HepG2 (cell line): ENCODE measurements around the gene MEA1. TPM values are rescaled to one million over a fixed set of nuclear protein-coding genes. Genes with fewer than 3 reads are reported as not detected.

Experiments used
- ARID2 ChIP-seq: sonication (generic); formaldehyde crosslinking; IDR thresholded peaks from 2 replicates; pipeline ENCODE4 v1.8.1; 2022; ENCODE audit warnings: mild to moderate bottlenecking, missing genetic modification reagents, borderline replicate concordance
- MIER2 ChIP-seq: IDR thresholded peaks from 2 replicates; pipeline ENCODE4 v1.6.1; 2016; ENCODE audit warnings: missing biosample characterization, missing genetic modification reagents
- MLLT10 ChIP-seq: sonication (generic); formaldehyde crosslinking; IDR thresholded peaks from 2 replicates; pipeline ENCODE4 v1.4.0; 2020; ENCODE audit warnings: missing genetic modification reagents
- NFE2 ChIP-seq: sonication (generic); formaldehyde crosslinking; IDR thresholded peaks from 2 replicates; pipeline ENCODE4 v1.4.0; 2020; ENCODE audit warnings: missing genetic modification reagents
- NR2F2 ChIP-seq: IDR thresholded peaks from 2 replicates; pipeline ENCODE4 v1.6.1; 2012; ENCODE audit warnings: low read depth, inconsistent platforms, borderline replicate concordance
- PHF20 ChIP-seq: sonication (generic); formaldehyde crosslinking; IDR thresholded peaks from 2 replicates; pipeline ENCODE4 v1.5.0; 2020; ENCODE audit warnings: mild to moderate bottlenecking, missing genetic modification reagents
- PRMT3 ChIP-seq: sonication (generic); formaldehyde crosslinking; IDR thresholded peaks from 2 replicates; pipeline ENCODE4 v1.8.1; 2022; ENCODE audit warnings: low read depth, mild to moderate bottlenecking, moderate library complexity, missing genetic modification reagents, borderline replicate concordance
- RFX3 ChIP-seq: IDR thresholded peaks from 2 replicates; pipeline ENCODE4 v1.6.1; 2016; ENCODE audit warnings: missing biosample characterization, missing genetic modification reagents
- SCMH1 ChIP-seq: sonication (generic); formaldehyde crosslinking; IDR thresholded peaks from 2 replicates; pipeline ENCODE4 v1.9.0; 2021; ENCODE audit warnings: missing genetic modification reagents, mild to moderate bottlenecking, borderline replicate concordance
- SETDB1 ChIP-seq: sonication (generic); formaldehyde crosslinking; IDR thresholded peaks from 2 replicates; pipeline ENCODE4 v1.5.1; 2020; ENCODE audit warnings: missing genetic modification reagents, mild to moderate bottlenecking, borderline replicate concordance
- TGIF2 ChIP-seq: IDR thresholded peaks from 2 replicates; pipeline ENCODE4 v1.6.1; 2016; ENCODE audit warnings: control low read depth, missing compliant biosample characterization
- ZNF101 ChIP-seq: sonication (generic); formaldehyde crosslinking; IDR thresholded peaks from 2 replicates; pipeline ENCODE4 v1.4.0; 2020; ENCODE audit warnings: mild to moderate bottlenecking, low read depth, missing genetic modification reagents, borderline replicate concordance
- ZNF121 ChIP-seq: sonication (generic); formaldehyde crosslinking; IDR thresholded peaks from 2 replicates; pipeline ENCODE4 v1.5.0; 2020; ENCODE audit warnings: mild to moderate bottlenecking, missing genetic modification reagents
- ZNF234 ChIP-seq: sonication (generic); formaldehyde crosslinking; conservative IDR thresholded peaks from 2 replicates; pipeline ENCODE4 v1.5.1; 2020; ENCODE audit warnings: mild to moderate bottlenecking, missing genetic modification reagents
- ZNF235 ChIP-seq: sonication (generic); formaldehyde crosslinking; IDR thresholded peaks from 2 replicates; pipeline ENCODE4 v1.8.1; 2023; ENCODE audit warnings: mild to moderate bottlenecking, missing genetic modification reagents, borderline replicate concordance
- ZNF577 ChIP-seq: sonication (generic); formaldehyde crosslinking; IDR thresholded peaks from 2 replicates; pipeline ENCODE4 v1.4.0; 2020; ENCODE audit warnings: mild to moderate bottlenecking, low read depth, missing genetic modification reagents, borderline replicate concordance
- ZNF776 ChIP-seq: sonication (generic); formaldehyde crosslinking; IDR thresholded peaks from 2 replicates; pipeline ENCODE4 v1.4.0; 2020; ENCODE audit warnings: mild to moderate bottlenecking, missing genetic modification reagents
- polyA plus RNA-seq, 8 experiments: library from polyadenylated mRNA; depleted of rRNA in 3 of 8; stranded (reverse) in 7 of 8; unstranded in 1 of 8; fragments of >200 nt; fragmentation: Illumina TruSeq in 4 of 8; extraction: Trizol in 4 of 8; gene quantifications; 2 replicates each; pipeline versions ENCODE4 v1.2.1 to v1.2.3, GENCODE V29; 2011 to 2016; ENCODE audit warnings: low read depth in 4 of 8, missing spikeins in 1 of 8, mixed read lengths in 1 of 8; ENCODE audit not compliant: insufficient read depth in 1 of 8
- total RNA-seq, 5 experiments: library from RNA; depleted of rRNA; stranded (reverse); fragments of >200 nt; fragmentation: Illumina TruSeq; extraction: Trizol; gene quantifications; 2 replicates each; pipeline ENCODE4 v1.2.3, GENCODE V29; 2016; ENCODE audit warnings: low read depth in 1 of 5
- TF ChIP-seq, protein P1 (sequence below): sonication (generic); formaldehyde crosslinking; IDR thresholded peaks from 2 replicates; pipeline ENCODE4 v1.4.0; 2020; ENCODE audit warnings: mild to moderate bottlenecking, missing genetic modification reagents
- TF ChIP-seq, protein P2 (sequence below): IDR thresholded peaks from 2 replicates; pipeline ENCODE4 v1.6.1; 2016; ENCODE audit warnings: low read depth, borderline replicate concordance
- TF ChIP-seq, protein P3 (sequence below): sonication (generic); formaldehyde crosslinking; IDR thresholded peaks from 2 replicates; pipeline ENCODE4 v1.4.0; 2020; ENCODE audit warnings: missing genetic modification reagents, borderline replicate concordance
- TF ChIP-seq, protein P4 (sequence below): sonication (generic); formaldehyde crosslinking; IDR thresholded peaks from 2 replicates; pipeline ENCODE4 v1.4.0; 2020; ENCODE audit warnings: missing genetic modification reagents, borderline replicate concordance

Gene MEA1
- total and polyA plus RNA-seq, 2 of the 13 experiments (the other 11 are each of a cell fraction or from before 2014, with no cell fraction given): 75.6 to 86.2 TPM

DNA sequence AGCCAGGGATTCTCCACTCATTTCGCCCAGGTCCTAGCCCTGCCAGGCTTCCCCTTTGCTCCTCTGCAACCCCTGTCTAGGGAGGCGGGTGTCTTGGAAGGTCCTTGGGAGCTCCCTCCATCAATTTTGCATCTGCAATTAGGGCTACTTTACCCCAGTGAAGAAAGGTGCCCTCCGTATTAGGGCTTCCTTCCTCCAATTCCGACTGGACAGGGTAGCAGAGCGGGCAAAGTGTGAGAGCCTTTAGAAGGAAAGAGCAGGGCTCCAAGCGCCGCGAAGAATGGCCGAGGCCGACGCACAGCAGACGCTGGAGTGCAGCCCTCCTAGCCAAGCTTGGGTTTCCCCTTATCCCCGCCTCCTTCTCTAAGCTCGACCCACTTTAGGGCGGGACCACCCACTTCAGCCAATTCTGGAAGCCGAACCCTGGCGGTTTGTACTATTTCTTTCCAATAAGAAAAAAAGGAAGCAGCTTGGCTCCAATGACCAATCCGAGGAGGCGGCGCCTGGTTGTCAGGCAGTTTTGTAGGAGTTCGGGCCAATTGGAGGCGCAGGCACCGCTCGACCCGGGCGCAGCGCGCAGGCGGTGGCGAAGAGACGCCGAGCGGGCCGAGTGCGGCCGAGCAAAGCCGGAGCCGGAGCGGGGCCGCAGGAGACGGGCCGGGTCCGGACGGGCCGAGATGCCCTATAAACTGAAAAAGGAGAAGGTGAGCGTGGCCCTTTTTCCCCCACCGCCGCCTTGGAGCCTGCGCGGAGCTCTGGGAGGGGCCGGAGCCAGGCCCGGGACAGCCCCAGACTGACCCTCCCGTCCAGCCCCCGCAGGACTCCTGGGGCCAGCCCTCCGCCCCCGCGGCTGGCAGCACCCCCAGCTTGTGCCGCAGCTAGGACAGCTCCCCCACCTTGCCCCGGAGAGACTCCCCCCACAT, 29.5 kb downstream of the MEA1 start, which contains the start of gene PPP2R5D (continued):
- TF ChIP-seq PRMT3 (no peak), SCMH1 (no peak), NR2F2 (no peak; the same call in 1 of the 2 replicates), RFX3 (CRISPR knock-in tag) (no peak), SETDB1 (CRISPR knock-in tag) (no peak), PHF20 (CRISPR knock-in tag) (peak; percentile 63; the same call in 1 of the 2 replicates), ZNF577 (CRISPR knock-in tag) (no peak), ZNF776 (peak; percentile 67), TGIF2 (CRISPR knock-in tag) (no peak), NFE2 (CRISPR knock-in tag) (no peak), ZNF234 (0 out of 2 replicates have a peak, but pooled peaks have one; percentile 51), ZNF121 (CRISPR knock-in tag) (0 out of 2 replicates have a peak, but pooled peaks have one; percentile 57), ZNF101 (CRISPR knock-in tag) (no peak), ARID2 (CRISPR knock-in tag) (peak; percentile 77; the same call in 1 of the 2 replicates), ZNF235 (CRISPR knock-in tag) (peak; percentile 90; the same call in 1 of the 2 replicates), MIER2 (CRISPR knock-in tag) (0 out of 2 replicates have a peak, but pooled peaks have one; percentile 59), MLLT10 (CRISPR knock-in tag) (no peak)
- TF ChIP-seq, protein P1, sequence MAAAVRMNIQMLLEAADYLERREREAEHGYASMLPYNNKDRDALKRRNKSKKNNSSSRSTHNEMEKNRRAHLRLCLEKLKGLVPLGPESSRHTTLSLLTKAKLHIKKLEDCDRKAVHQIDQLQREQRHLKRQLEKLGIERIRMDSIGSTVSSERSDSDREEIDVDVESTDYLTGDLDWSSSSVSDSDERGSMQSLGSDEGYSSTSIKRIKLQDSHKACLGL (CRISPR knock-in tag): peak; percentile 37; the same call in 1 of the 2 replicates
- TF ChIP-seq, protein P2, sequence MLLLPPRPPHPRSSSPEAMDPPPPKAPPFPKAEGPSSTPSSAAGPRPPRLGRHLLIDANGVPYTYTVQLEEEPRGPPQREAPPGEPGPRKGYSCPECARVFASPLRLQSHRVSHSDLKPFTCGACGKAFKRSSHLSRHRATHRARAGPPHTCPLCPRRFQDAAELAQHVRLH (CRISPR knock-in tag): no peak; the same call in 1 of the 2 replicates
- TF ChIP-seq, protein P3, sequence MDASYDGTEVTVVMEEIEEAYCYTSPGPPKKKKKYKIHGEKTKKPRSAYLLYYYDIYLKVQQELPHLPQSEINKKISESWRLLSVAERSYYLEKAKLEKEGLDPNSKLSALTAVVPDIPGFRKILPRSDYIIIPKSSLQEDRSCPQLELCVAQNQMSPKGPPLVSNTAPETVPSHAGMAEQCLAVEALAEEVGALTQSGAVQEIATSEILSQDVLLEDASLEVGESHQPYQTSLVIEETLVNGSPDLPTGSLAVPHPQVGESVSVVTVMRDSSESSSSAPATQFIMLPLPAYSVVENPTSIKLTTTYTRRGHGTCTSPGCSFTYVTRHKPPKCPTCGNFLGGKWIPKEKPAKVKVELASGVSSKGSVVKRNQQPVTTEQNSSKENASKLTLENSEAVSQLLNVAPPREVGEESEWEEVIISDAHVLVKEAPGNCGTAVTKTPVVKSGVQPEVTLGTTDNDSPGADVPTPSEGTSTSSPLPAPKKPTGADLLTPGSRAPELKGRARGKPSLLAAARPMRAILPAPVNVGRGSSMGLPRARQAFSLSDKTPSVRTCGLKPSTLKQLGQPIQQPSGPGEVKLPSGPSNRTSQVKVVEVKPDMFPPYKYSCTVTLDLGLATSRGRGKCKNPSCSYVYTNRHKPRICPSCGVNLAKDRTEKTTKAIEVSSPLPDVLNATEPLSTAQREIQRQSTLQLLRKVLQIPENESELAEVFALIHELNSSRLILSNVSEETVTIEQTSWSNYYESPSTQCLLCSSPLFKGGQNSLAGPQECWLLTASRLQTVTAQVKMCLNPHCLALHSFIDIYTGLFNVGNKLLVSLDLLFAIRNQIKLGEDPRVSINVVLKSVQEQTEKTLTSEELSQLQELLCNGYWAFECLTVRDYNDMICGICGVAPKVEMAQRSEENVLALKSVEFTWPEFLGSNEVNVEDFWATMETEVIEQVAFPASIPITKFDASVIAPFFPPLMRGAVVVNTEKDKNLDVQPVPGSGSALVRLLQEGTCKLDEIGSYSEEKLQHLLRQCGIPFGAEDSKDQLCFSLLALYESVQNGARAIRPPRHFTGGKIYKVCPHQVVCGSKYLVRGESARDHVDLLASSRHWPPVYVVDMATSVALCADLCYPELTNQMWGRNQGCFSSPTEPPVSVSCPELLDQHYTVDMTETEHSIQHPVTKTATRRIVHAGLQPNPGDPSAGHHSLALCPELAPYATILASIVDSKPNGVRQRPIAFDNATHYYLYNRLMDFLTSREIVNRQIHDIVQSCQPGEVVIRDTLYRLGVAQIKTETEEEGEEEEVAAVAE (CRISPR knock-in tag): 0 out of 2 replicates have a peak, but pooled peaks have one; percentile 18
- TF ChIP-seq, protein P4, sequence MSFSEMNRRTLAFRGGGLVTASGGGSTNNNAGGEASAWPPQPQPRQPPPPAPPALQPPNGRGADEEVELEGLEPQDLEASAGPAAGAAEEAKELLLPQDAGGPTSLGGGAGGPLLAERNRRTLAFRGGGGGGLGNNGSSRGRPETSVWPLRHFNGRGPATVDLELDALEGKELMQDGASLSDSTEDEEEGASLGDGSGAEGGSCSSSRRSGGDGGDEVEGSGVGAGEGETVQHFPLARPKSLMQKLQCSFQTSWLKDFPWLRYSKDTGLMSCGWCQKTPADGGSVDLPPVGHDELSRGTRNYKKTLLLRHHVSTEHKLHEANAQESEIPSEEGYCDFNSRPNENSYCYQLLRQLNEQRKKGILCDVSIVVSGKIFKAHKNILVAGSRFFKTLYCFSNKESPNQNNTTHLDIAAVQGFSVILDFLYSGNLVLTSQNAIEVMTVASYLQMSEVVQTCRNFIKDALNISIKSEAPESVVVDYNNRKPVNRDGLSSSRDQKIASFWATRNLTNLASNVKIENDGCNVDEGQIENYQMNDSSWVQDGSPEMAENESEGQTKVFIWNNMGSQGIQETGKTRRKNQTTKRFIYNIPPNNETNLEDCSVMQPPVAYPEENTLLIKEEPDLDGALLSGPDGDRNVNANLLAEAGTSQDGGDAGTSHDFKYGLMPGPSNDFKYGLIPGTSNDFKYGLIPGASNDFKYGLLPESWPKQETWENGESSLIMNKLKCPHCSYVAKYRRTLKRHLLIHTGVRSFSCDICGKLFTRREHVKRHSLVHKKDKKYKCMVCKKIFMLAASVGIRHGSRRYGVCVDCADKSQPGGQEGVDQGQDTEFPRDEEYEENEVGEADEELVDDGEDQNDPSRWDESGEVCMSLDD: no peak
